Fibroblast of the aortic adventitia (primary cell): ENCODE results near the gene ZNF10. TPM values are rescaled to one million over a fixed set of nuclear protein-coding genes. Genes with fewer than 3 reads are reported as not detected.

Experiments used
- DNase-seq: peaks from one replicate; pipeline ENCODE4 v3.0.0-alpha.2; 2010; ENCODE audit warnings: low read depth
- H3K4me3 ChIP-seq: 2 replicates; pipeline ENCODE4 v1.5.1; 2011; ENCODE audit warnings: low read depth, mild to moderate bottlenecking, control low read depth, low read length, moderate library complexity
- total RNA-seq: library from RNA; depleted of rRNA; stranded (reverse); fragments of >200 nt; gene quantifications from 2 replicates; pipeline ENCODE4 v1.2.3, GENCODE V29; 2012; ENCODE audit warnings: low replicate concordance
- TF ChIP-seq, protein P1 (sequence below): IDR thresholded peaks from 2 replicates; pipeline ENCODE4 v1.5.1; 2011; ENCODE audit warnings: mild to moderate bottlenecking, low read length, control low read depth, inconsistent platforms; ENCODE audit not compliant: insufficient read depth

The ZNF10 gene
- total RNA-seq, 1 donor, result 9.5 TPM

DNA sequence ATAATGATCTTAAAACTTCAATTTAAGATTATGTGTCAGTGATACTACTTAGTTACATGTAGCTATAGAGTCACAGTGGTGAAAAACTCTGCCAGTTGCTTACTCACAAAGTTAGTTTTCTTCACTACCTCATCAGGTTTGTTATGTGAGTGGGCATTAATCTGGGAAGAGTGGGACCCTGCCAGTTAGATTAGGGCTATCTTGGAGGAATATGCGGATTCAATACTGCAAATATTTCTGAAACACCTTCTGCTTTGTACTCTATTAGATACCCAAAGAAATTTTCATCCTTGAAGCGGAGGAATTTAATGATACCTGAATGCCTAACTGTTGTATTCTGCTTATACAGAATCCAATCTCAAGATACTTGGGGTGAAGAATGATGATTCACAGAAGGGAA, 76.0 kb downstream of the ZNF10 start:
- DNase-seq, result no peak
- H3K4me3 ChIP-seq, result no peak overlapping the region
- TF ChIP-seq, protein P1, sequence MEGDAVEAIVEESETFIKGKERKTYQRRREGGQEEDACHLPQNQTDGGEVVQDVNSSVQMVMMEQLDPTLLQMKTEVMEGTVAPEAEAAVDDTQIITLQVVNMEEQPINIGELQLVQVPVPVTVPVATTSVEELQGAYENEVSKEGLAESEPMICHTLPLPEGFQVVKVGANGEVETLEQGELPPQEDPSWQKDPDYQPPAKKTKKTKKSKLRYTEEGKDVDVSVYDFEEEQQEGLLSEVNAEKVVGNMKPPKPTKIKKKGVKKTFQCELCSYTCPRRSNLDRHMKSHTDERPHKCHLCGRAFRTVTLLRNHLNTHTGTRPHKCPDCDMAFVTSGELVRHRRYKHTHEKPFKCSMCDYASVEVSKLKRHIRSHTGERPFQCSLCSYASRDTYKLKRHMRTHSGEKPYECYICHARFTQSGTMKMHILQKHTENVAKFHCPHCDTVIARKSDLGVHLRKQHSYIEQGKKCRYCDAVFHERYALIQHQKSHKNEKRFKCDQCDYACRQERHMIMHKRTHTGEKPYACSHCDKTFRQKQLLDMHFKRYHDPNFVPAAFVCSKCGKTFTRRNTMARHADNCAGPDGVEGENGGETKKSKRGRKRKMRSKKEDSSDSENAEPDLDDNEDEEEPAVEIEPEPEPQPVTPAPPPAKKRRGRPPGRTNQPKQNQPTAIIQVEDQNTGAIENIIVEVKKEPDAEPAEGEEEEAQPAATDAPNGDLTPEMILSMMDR, result no peak

Other genes starting within 250 kb of the ZNF10 start
- gene CHFR, start 243.0 kb upstream of the ZNF10 start, total RNA-seq, result 24.3 and 41.9 TPM in 2 replicates
- gene ZNF605, start 174.3 kb upstream of the ZNF10 start, total RNA-seq, result 14.6 and 18.3 TPM in 2 replicates
- gene ZNF26, start 144.3 kb upstream of the ZNF10 start, total RNA-seq, result 14.0 and 27.6 TPM in 2 replicates
- gene ZNF84, start 93.1 kb upstream of the ZNF10 start, total RNA-seq, result 25.9 and 26.7 TPM in 2 replicates
- 16.4 and 23.1 TPM in 2 replicates for gene ZNF140, start 49.7 kb upstream of the ZNF10 start, total RNA-seq
- 1.8 and 1.9 TPM in 2 replicates for gene ZNF891, start 353 bp upstream of the ZNF10 start, total RNA-seq
- gene ZNF268, start 50.9 kb downstream of the ZNF10 start, total RNA-seq, result 11.8 and 22.9 TPM in 2 replicates
- not detected in 2 replicates for gene ANHX, start 105.2 kb downstream of the ZNF10 start, total RNA-seq